ENCODE results near the gene INTS6. TPM values are rescaled to one million over a fixed set of nuclear protein-coding genes. Genes with fewer than 3 reads are reported as not detected.

Gene INTS6
- total RNA-seq, 3 donors from 2014 or later (not counting 1 experiment from before 2014, with no cell fraction given), result 89.2 to 142 (median 110) TPM

DNA sequence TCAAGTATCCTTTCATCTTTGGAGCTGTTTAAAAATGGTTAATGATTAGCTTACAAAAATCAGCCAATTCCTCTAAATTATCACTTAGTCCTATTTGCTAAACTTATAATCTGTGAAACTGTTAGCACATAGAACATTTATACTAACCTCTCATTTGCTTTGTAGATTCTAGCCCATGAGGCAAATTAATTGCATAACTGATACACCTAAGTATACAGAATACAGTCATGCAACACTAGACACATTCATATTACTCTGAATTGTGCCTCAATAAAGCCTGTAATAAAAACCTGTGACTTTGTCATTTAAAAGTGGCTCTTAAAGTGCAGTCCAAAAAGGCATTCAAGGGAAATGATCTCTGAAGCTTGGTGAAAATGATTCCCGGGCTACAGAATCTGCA lies 92.3 kb downstream of the INTS6 start:
- Histone ChIP-seq H3K4me3 (ENCODE audit: low read length) (no peak overlapping the region), H3K27me3 (ENCODE audit: control insufficient read depth, insufficient read depth, low read length) (no peaks in the 10 kb centered on the region), H3K9me3 (ENCODE audit: control insufficient read depth, insufficient read depth, low read length) (no peaks in the 10 kb centered on the region), H3K4me1 (ENCODE audit: control insufficient read depth, insufficient read depth, low read length) (no peaks in the 10 kb centered on the region), H3K27ac (ENCODE audit: low read length) (no peak overlapping the region), H3K36me3 (ENCODE audit: control insufficient read depth, insufficient read depth, low read length) (peaks cover 29% of the 10 kb centered on the region)
- WGBS (ENCODE audit: insufficient coverage), result 100% methylated on average over 1 of the region's 1 CpG
- ATAC-seq, result no peak
- Mint-ChIP-seq H3K27ac (peak overlapping the region in 1 of 2 donors; percentile 13), H3K4me1 (peaks cover 9 to 16% of the 10 kb centered on the region in 2 donors), H3K9me3 (no peaks in the 10 kb centered on the region), H3K27me3 (ENCODE audit: low read depth in 2 of 2) (no peaks in the 10 kb centered on the region), H3K36me3 (no peaks in the 10 kb centered on the region), H3K4me3 (no peak overlapping the region)
- intact Hi-C loops (cut with micrococcal nuclease), result no loop called here
- no peak for DNase-seq
- TF ChIP-seq, protein P1, sequence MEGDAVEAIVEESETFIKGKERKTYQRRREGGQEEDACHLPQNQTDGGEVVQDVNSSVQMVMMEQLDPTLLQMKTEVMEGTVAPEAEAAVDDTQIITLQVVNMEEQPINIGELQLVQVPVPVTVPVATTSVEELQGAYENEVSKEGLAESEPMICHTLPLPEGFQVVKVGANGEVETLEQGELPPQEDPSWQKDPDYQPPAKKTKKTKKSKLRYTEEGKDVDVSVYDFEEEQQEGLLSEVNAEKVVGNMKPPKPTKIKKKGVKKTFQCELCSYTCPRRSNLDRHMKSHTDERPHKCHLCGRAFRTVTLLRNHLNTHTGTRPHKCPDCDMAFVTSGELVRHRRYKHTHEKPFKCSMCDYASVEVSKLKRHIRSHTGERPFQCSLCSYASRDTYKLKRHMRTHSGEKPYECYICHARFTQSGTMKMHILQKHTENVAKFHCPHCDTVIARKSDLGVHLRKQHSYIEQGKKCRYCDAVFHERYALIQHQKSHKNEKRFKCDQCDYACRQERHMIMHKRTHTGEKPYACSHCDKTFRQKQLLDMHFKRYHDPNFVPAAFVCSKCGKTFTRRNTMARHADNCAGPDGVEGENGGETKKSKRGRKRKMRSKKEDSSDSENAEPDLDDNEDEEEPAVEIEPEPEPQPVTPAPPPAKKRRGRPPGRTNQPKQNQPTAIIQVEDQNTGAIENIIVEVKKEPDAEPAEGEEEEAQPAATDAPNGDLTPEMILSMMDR (IDR thresholded peaks at IDR 0.05), result no peak

DNA sequence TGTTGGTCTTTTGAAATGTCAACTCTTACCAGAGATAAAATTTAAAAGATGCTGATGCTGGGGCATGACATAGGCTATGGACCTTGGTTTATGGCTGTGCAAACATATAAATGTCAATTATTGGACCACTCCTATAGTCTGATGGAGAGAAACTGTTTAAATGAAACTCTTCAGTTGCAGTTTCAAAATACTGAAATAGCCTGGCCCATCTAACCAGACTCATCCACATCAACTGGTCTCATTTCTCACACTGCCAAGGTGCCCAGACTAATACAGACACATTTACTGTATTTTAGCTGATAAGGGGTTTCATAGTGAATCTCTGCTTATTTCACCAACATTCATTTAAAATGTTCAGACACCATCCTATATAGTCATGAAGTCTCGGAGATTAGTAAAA lies 93.5 kb downstream of the INTS6 start:
- no peak overlapping the region for H3K27ac ChIP-seq (ENCODE audit: low read length)
- intact Hi-C loops (cut with micrococcal nuclease), result no loop called here
- TF ChIP-seq, protein P1 (IDR thresholded peaks at IDR 0.05), result no peak
- H3K4me1 Mint-ChIP-seq, result peaks cover 9 to 16% of the 10 kb centered on the region in 2 donors
- DNase-seq (no peak), ATAC-seq (no peak)
- no peaks in the 10 kb centered on the region for H3K9me3 Mint-ChIP-seq
- 83% methylated on average over 1 of the region's 1 CpG for WGBS (ENCODE audit: insufficient coverage)
- H3K27me3 ChIP-seq (ENCODE audit: control insufficient read depth, insufficient read depth, low read length), result no peaks in the 10 kb centered on the region
- H3K4me3 Mint-ChIP-seq, result no peak overlapping the region
- H3K9me3 ChIP-seq (ENCODE audit: control insufficient read depth, insufficient read depth, low read length), result no peaks in the 10 kb centered on the region
- H3K36me3 ChIP-seq (ENCODE audit: control insufficient read depth, insufficient read depth, low read length), result peaks cover 19% of the 10 kb centered on the region
- H3K36me3 Mint-ChIP-seq, result no peaks in the 10 kb centered on the region
- H3K4me3 ChIP-seq (ENCODE audit: low read length), result no peak overlapping the region
- no peaks in the 10 kb centered on the region for H3K27me3 Mint-ChIP-seq (ENCODE audit: low read depth in 2 of 2)
- peak overlapping the region in 1 of 2 donors; percentile 15 for H3K27ac Mint-ChIP-seq
- no peaks in the 10 kb centered on the region for H3K4me1 ChIP-seq (ENCODE audit: control insufficient read depth, insufficient read depth, low read length)

DNA sequence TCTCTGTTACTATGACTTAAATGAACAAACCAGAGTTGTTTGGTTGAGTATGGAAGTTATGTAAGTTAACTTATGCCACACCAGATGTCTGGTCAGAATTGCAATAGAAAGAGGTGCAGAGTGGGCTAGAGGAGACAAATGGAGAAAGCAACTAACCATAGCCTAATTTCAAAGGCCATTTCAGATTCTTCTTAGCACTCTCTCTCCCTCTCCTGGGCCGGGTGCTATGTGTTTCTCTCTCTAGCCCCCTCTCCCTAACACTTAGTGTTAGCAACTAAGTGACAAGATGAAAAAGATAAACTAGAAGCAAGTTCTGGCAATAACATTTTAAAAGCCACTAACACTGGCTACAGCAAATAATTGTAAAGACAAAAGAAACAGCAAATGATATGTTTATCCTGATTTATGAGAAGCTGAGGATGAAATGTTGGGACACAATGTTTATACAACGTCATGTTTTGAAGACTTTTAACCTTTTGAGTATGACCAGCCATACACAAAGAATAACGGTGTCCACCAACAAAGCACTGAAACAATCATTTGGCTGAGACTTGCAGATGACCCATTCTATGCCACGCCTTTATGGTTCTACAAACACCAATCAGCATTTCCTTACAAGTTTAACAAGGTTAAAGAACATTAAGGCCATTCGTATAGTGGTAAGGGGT lies 94.8 kb downstream of the INTS6 start:
- Histone ChIP-seq H3K27ac (ENCODE audit: low read length) (no peak overlapping the region), H3K4me1 (ENCODE audit: control insufficient read depth, insufficient read depth, low read length) (no peaks in the 10 kb centered on the region), H3K27me3 (ENCODE audit: control insufficient read depth, insufficient read depth, low read length) (no peaks in the 10 kb centered on the region), H3K9me3 (ENCODE audit: control insufficient read depth, insufficient read depth, low read length) (no peaks in the 10 kb centered on the region), H3K36me3 (ENCODE audit: control insufficient read depth, insufficient read depth, low read length) (peaks cover 13% of the 10 kb centered on the region), H3K4me3 (ENCODE audit: low read length) (no peak overlapping the region)
- no peaks in the 10 kb centered on the region for H3K27me3 Mint-ChIP-seq (ENCODE audit: low read depth in 2 of 2)
- no peaks in the 10 kb centered on the region for H3K9me3 Mint-ChIP-seq
- peaks cover 9 to 16% of the 10 kb centered on the region in 2 donors for H3K4me1 Mint-ChIP-seq
- DNase-seq, result no peak
- no peak overlapping the region for H3K4me3 Mint-ChIP-seq
- no peaks in the 10 kb centered on the region for H3K36me3 Mint-ChIP-seq
- no peak for ATAC-seq
- 89% methylated on average over 4 of the region's 5 CpGs for WGBS (ENCODE audit: insufficient coverage)
- TF ChIP-seq, protein P1 (IDR thresholded peaks at IDR 0.05), result no peak
- H3K27ac Mint-ChIP-seq, result peak overlapping the region; percentile 12 to 15
- intact Hi-C loops (cut with micrococcal nuclease), result no loop called here

- H3K4me3 Mint-ChIP-seq, result no peak overlapping the region
- no peaks in the 10 kb centered on the region for H3K36me3 ChIP-seq (ENCODE audit: control insufficient read depth, insufficient read depth, low read length)
- no peaks in the 10 kb centered on the region for H3K27me3 Mint-ChIP-seq (ENCODE audit: low read depth in 2 of 2)
- no peaks in the 10 kb centered on the region for H3K9me3 ChIP-seq (ENCODE audit: control insufficient read depth, insufficient read depth, low read length)
- H3K4me3 ChIP-seq (ENCODE audit: low read length), result no peak overlapping the region
- ATAC-seq (no peak), DNase-seq (no peak)
- H3K36me3 Mint-ChIP-seq, result no peaks in the 10 kb centered on the region
- H3K4me1 ChIP-seq (ENCODE audit: control insufficient read depth, insufficient read depth, low read length), result no peaks in the 10 kb centered on the region
- H3K4me1 Mint-ChIP-seq, result peaks cover 9 to 16% of the 10 kb centered on the region in 2 donors
- H3K27me3 ChIP-seq (ENCODE audit: control insufficient read depth, insufficient read depth, low read length), result no peaks in the 10 kb centered on the region
- 87% methylated on average over 2 of the region's 2 CpGs for WGBS (ENCODE audit: insufficient coverage)
- H3K9me3 Mint-ChIP-seq, result no peaks in the 10 kb centered on the region
- TF ChIP-seq, protein P1 (IDR thresholded peaks at IDR 0.05), result no peak
- H3K27ac ChIP-seq (ENCODE audit: low read length), result no peak overlapping the region
- no peak overlapping the region for H3K27ac Mint-ChIP-seq
- intact Hi-C loops (cut with micrococcal nuclease), result no loop called here
Observed at GRCh38 chr13:51355217-51355616, 97.6 kb downstream of the INTS6 start.
